NCI-H1930 (cell line): ENCODE measurements around the gene CREB5.

ENCODE experiments used
- DNase-seq, 2 experiments: peaks; one replicate each; lab custom pipeline; 2025; lab: John Stamatoyannopoulos, UW

The CREB5 gene

DNA sequence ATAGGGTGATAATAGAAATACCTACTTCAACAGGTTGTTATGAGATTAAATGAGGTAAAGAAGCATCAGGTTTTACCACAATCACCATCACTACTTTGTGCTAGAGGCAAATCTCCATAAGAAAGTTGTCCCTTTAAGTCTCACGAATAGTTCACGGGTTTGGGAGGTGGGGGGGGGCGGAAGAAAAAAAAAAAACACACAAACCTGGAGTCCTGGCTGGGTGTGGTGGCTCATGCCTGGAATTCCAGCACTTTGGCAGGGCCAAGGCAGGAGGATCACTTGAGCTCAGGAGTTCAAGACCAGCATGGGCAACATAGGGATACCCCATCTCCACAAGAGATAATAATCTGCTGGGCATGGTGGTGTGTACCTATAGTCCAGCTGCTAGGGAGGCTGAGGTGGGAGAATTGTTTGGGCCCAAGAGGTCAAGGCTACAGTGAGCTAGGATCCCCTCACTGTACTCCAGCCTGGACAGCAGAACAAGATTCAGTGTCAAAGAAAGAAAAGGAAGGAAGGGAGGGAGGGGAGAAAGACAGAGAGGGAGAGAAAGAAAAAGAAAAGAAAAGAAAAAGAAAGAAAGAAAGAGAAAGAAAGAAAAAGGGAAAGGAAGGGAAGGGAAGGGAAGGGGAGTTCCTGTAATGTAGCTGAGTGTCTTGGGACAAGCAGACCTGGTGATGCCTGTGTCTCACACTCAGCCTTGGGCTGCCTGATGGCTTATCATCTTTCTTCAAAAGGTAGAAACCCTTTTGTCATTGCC is 231.4 kb downstream of the CREB5 start:
- DNase-seq = no peak

DNA sequence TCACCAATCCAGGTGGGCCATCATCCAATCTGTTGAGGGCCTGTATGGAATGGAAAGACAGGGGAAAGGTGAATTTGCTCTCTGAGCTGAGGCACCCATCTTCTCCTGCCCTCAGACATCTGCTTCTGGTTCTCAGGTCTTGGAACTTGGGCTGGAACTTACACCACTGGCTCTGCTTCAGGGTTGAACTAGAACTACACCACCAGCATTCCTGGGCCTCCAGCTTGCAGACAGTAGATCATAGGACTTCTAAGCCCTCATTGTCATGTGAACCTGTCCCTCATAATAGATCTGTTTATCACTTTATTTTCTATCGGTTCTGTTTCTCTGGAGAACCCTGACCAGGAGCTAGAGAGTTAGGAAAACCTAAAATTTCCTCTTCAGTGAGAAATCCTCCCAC is 233.5 kb downstream of the CREB5 start:
- no peak for DNase-seq

DNA sequence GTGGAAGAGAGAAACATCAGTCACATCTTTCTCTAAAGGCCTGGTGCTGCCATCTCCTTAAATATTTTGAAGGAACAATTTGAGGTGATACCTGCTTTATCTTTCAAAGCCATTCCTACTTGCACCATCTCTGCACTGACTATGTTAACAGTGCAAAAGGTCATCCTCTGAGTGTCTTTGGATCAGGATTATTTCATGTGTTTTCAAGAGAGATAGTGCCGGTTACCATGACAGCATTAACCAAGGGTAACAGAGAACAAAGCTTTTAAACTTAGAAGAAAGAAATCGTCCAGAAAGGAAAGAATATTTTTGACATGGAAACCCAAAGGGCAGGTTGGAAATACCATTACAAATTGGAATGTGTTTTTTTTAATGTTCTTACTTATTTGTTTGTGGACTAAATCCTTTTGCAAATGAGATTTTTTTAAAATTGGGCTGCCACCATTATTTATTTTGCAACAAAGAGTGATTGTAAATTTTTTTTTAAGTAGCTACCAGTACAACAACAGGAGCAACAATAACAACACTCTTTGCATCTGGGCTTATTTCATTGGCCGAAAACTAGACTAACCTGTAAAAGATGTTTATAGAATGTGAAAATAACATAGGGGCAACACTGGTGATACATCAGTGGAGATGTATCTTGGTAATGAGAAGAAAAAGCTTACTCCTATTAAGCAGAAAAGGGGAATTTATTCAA is 234.2 kb downstream of the CREB5 start:
- no peak for DNase-seq

DNA sequence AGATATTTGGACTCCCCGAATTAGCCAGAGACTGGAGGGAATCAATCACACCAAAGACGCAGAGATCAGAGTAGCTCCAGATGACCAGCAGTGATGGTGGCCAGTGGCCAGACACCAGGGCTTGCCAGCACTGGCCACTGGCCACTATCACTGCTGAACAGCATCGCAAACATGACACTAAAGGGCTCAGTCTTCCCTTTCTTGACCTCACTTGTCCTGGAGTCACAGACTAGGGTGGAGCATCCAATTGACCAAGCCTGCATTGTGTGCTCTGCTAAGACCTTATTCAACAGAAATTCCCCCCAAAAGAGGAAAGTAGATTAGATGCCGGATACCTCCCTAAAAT is 234.7 kb downstream of the CREB5 start:
- DNase-seq = no peak

DNA sequence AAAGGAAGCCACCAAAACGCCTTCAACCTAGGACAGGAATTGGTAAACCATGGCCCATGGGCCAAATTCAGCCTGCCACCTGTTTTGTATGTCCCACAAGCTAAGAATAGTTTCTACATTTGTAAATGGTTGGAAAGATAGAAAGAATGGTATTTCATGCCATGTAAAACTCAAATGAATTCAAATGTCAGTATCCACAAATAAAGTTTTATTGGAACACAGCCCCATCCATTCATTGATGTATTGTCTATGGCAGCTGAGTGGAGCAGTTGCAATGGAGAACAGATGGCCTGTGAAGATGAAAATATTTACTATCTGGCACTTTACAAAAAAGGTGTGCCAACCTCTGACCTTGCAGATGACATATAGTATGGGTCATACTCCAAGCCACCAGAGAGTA is 236.9 kb downstream of the CREB5 start:
- DNase-seq = no peak

DNA sequence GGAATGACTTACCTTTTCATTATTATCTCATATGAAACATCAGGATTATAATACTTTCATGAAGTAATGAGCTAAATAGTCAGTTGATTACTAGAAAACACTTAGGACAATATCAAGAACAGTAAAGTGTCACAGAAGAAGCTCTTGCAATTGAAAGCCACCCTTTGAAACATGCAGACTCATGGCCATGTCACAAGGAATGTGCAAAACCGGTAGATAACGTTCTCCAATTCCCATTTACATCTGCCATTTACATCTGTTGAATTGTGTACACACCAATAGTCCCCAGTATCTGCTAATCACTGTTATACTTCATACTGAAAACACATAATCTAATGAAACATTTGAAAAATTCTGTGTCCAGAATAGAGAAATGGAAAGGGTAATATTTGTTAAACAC is 237.5 kb downstream of the CREB5 start:
- no peak for DNase-seq

DNA sequence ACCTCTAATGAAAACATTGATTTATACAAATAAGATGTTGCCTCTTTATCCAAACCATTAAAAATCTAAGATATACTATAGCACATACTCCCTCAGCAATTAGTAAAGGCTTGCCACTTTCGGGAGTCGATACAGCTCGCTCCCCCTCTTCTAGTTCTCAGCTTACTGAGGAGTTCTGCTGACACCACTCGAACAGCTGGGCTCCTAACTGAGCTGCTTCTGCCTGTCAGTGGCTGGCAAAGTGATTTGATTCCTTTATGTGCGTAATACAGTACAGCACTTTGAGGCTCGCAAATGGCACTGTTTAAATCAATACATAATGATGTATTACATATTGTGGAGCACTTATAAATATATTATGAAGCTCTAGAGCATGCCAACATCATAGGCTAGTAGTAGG is 241.8 kb downstream of the CREB5 start:
- DNase-seq = no peak

DNA sequence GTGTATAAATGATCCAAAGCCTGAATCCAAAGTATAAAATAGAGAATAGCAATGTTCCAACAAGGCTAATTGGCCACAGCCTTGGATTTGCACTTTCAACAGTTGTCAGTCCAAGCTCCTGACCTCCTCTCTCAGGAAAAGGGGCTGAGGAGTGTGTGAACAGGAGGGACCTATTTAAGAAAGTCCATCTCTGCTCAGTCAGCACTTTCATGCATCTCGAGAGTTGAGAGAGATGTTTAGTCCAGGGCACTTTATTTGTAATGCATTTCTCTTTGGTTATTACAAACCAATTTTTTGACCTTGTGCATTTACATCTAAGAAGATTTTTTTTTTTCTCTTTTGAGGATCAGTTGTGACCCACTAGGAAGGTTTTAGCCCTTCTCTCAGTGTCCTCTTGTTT is 244.2 kb downstream of the CREB5 start:
- no peak for DNase-seq

DNA sequence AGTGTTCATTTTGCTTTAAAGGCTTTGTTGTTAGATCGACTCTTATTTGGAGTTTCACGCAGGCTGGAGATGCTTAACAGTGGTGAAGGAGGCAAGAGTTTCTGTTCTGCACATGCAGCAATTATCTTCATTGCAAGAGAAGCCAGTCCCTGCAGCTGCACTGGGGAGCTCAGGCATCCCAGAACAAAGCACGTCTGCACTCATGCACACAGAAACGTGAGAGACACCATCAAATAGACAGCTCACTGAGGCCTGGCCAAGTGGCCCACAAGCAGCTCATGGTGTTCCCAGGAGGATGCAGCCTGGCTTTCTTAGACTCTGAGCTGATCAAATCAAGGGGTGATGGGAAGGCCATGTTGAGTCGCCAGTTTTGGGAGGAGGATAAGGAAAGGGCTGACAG is 246.1 kb downstream of the CREB5 start:
- DNase-seq = no peak

DNA sequence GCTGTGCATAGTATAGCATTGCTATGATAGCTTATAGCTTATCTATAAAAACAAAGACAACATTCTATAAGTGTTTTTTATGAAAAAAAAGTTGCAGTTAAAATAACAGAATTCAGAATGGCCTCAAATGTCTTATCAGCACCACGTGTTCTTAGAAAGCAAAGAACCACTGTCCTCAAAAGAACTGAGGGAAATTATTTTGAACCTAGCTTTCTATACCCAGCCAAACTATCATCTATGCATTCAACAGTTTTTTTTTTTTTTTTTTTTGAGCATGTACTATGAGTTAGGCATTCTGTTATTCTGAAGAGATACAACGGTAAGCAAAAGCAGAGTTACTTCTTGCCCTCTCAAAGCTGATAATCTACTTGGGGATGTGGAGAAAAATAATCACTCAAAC is 247.8 kb downstream of the CREB5 start:
- DNase-seq = no peak

DNA sequence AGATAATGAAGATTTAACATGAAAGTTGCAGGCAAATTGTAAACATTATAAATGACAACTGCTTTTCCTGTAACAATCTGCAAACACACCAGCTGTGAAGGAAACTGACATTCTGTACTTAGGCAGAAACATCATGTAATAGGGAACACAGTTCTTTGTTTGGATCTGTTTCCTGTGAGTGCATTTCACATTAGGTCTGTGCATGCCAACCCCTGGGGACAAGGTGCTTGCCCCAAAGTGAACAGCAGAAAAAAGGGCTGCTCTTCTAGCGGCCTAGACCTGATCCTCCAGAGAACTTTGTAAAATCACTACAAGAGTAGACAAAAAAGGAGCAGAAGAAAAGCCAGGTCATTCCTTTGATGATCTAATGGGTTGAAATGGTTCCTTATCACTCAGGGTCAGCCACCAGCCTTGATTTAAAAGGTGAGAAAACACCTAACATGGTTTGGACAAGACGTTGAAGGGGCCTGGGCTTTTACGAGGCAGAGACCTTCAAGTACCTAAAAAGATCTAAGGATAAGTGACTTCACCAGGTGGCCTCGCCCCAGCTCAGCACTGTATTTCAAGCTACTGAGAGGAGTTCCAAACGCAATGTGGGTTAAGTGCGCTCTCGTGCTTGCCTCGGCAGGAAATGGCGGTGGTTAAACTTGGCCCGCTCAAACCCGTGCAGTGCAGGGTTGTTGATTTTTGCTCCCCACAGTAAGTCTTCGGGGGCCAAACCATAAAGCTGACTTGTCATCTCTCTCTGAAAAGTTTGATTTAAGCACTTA is 249.7 kb downstream of the CREB5 start:
- no peak for DNase-seq

DNA sequence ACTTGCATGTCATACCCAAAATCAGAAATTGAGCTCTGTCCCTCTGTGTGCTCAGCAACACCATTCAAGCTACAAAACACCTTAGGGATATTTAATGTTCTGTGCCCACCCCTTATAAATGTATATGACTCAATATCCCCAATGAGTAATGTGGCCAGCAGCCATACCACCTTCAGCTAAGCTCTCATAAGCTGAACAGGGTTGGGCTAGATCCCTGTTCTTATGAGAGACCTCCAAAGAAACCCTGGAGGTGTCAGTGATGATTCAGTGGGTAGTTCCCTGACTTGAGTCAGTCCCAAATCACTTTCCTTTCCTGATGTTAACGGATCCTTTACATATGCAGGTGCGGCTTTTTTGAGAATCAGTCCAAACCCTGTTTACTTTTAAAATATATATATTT is 253.8 kb downstream of the CREB5 start:
- no peak for DNase-seq

DNA sequence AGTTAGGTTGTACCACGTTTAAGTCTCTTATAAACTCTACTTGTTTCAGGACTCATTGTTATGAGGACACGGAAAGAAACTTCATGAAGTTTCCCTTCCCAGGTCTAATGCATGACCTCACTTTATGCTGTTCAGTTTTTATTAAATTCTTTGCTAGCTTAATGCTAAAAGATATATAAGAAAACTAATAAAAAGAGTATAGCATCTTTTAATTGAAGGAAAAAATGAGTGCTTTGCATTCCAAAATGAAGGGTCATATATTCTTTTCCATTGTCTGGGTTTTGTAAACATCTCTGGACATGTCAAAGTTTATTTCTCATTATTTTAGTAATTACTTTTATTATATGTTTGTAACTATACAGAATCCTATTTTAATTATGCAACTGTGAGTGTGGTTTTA is 255.8 kb downstream of the CREB5 start:
- DNase-seq = no peak

DNA sequence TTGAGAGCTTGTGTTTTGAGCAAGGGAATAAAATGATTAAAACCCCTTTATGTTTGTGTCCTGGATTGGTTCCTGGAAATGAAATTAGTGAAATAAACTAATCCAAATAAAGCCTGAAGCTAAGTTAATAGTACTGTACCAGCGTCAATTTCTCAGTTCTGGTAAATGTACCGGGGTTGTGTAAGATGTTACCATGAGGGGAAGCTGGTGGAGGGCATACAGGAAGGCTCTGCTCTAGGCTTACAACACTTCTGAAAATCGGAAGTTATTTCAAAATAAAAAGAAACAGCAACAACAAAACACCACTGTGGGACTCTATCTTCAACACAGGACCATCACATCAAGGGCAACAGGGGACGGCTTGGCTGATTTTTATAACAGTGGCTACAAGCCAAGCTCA is 257.0 kb downstream of the CREB5 start:
- DNase-seq = no peak

DNA sequence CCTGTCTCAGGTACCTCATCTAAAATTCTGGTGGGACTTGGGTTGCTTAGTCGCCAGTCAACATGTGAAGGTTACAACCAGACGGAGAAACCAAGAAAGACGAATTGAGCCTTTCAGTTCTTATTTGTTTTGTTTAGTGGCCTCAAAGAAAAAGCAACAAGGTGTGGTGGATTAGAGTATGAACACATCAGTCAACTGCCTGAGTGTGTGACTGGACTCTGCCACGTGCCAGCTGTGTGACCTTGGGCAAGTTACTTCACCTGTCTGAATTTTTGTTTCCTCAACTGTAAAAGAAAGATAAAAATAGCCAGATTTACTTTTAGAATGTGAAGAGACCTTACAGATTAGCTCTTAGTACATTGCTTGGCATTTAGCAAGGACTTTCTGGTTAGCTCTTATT is 259.2 kb downstream of the CREB5 start:
- DNase-seq = no peak

DNA sequence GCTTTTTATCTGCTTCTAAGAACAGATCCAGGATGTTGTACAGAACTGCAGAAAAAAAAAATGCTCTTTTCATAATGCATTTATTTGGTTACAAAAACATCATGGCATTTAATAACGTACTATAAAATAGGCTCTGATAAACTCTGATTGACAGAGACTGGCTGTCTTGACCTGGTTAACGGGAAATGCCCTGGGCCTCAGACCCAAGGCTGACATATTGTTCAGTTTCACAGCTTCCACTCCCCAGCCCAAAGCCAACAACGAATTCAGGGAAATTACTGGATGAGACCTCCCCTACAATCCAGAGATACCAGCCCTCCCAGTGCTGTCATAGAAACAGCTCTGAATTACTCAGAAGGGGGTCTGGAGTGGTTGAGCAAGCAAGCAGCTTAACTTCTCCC is 260.1 kb downstream of the CREB5 start:
- DNase-seq = no peak

DNA sequence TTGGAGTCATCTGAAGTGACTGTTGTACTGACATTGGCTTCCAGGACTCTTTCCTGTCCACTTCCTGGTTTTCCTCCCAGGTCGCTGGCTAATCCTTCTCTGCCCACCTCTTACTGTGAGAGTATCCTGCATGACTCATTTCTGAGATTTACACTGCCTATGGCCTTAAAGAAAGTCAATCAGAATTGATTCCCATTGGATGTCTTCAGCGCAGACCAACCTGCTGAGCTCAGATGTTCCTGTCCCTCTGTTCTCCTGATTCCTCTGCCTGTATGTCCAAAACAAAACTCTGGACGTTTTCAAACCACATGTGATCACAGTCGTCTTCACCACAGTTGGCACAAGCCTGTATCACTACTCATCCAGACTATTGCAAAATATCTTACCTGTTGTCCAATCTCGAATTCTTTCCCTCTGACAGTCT is 262.1 kb downstream of the CREB5 start:
- no peak for DNase-seq

DNA sequence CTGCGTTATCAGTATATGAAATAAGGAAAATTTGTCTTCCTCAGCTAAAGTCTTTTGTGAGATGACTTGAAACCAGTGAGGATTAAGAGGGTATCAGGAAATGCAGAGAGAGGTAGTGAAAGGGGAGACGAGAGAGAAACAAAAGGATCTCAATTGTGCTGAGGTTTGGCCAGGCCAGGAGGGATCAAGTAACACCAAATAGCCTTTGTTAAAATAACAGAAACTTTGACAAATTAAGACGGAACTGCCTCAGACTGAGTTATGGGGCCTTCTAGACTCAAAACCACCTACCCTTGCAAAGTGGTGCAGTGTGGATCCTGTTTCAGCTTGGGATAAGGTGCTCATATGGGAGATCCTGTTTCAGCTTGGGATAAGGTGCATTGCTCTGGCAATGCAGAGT is 263.1 kb downstream of the CREB5 start:
- no peak for DNase-seq

DNA sequence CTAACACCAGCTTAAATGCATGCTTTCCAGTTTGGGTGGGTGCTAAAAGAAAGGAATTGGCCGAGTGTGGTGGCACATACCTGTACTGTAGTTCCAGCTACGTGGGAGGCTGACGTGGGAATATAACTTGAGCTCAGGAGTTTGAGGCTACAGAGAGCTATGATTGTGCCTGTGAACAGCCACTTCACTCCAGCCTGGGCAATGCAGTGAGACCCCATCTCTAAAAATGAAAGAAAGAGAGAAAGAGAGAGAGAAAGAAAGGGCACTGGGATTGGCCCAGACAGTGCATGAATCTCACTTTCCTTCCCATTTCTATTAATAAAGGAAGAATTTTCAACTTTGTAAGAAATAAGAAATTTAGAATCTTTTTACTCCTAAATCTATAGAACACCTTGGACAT is 265.4 kb downstream of the CREB5 start:
- DNase-seq = no peak

DNA sequence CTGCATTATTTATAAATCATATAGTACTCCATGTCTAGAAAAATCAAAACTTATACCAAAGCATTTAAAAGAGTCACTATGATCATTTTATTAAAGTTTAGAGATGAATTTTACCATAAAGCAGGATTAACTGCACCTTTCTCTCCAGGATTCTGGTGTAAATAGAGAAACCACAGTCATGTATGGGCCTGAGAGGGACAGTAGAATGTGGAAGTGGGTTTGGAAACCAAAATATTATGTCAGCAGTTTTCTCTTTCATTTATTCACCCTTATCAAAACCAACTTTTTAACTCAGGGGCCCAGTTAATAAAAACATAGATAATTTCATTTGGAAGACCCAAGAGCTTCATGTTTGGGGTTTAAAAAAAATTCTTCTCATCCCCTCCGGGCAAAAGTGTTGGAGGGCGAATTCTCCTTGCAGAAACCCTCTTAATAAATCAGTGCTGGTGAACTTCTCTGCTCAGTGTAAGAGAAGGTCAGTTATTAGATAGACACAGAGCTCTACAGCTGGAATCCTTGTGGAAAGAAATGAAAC is 266.2 kb downstream of the CREB5 start:
- no peak for DNase-seq

DNA sequence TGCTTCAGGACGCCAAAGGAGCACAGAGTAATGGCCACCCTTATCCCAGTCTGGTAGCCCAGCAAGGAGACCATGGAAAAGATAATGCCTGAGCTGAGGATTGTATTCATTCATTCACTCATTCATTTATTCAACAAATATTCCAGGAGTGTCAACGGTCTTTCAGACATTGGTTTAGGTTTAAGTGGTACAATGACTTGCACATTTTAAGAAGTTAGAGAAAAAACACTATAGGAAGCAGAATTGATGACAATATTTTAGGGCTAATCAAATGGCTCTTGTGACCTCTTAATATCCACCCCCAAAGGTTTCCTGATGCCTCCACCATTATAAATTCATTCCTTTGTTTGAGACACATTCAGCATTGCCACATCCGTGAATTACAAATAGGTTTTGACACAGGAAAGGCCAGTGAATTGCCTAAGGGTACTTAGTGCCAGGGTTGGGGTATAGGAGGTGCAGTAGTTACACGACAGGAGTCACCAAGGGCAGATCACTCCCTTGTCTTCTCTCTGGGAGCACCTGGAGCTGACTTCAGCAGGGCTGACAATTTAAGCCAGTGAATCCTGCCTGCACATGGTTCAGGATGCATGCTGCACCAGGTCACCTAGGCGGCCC is 269.5 kb downstream of the CREB5 start:
- DNase-seq = no peak

DNA sequence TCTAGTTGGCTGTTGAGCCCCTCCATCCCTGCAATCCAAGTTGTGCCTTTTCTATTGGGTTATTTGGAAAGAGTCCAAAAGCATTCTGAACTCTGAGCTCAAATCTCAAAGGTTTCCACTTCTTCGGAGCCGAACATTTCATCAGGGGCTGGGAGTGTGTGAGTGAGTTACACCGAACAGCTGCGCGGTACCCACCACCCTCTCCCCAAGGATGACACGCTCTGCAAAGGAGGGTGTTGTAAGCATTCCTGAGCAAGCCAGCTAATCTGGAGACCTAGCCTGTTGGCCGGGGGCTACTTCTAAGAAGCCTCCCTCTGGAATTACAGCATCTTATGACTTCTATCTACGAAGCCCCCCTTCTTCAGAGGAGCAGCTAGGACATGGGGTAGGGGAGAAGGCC is 270.5 kb downstream of the CREB5 start:
- DNase-seq = no peak
